Body of pancreas (tissue), 4 donors: Measurements from ENCODE around the gene CXCL6. TPM values are rescaled to one million over a fixed set of nuclear protein-coding genes. Genes with fewer than 3 reads are reported as not detected.

Experiments
- ATAC-seq: fragments of 150-250 bp; one replicate; pipeline ENCODE4 v1.9.1; 2016
- DNase-seq, 4 donors: peaks; one replicate each; pipeline ENCODE4 v3.0.0-alpha.2; 2019
- H3K27ac ChIP-seq, 4 donors: fragments of 200-600 bp; sonication (generic); 1 replicate in 3 of 4; 2 replicates in 1 of 4; pipeline versions ENCODE4 v1.5.1 to v1.6.1; 2016 to 2019; ENCODE audit warnings: mild to moderate bottlenecking in 1 of 4, mixed read lengths in 1 of 4, moderate library complexity in 1 of 4
- H3K27me3 ChIP-seq, 2 donors: fragments of 200-600 bp; sonication (generic); one replicate each; pipeline ENCODE4 v1.6.0; 2016; ENCODE audit warnings: mild to moderate bottlenecking in 1 of 2
- H3K36me3 ChIP-seq, 2 donors: fragments of 200-600 bp; sonication (generic); replicated peaks in 1 of 2; 2 replicates each; pipeline ENCODE4 v1.5.1; 2016; ENCODE audit warnings: low read depth in 2 of 2; ENCODE audit not compliant: insufficient read depth in 1 of 2
- H3K4me1 ChIP-seq: fragments of 200-600 bp; sonication (generic); one replicate; pipeline ENCODE4 v1.6.0; 2016
- H3K4me3 ChIP-seq, 2 donors: fragments of 200-600 bp; sonication (generic); 1 replicate in 1 of 2; 2 replicates in 1 of 2; pipeline ENCODE4 v1.5.1; 2016 to 2019
- H3K9me3 ChIP-seq, 3 donors: fragments of 200-600 bp; sonication (generic); 1 replicate in 2 of 3; 2 replicates in 1 of 3; pipeline ENCODE4 v1.5.1; 2016
- POLR2A ChIP-seq, 3 donors: fragments of 450-650 bp; IDR thresholded peaks; one replicate each; pipeline ENCODE4 v1.6.1; 2016; ENCODE audit warnings: antibody characterized with exemption in 3 of 3, mild to moderate bottlenecking in 2 of 3
- WGBS, 2 donors: methylation state at CpG; one replicate each; pipeline ENCODE4 v1.1.5; 2017; 5-methylcytosine and 5-hydroxymethylcytosine counted together
- intact Hi-C: fragments of 100-400 bp; cut with DNase I; formaldehyde crosslinking; loops from one replicate; pipeline ENCODE4 v1.15.1; 2023
- total RNA-seq, 2 donors: library from RNA; depleted of rRNA; stranded (reverse); fragments of >200 nt; gene quantifications; one replicate each; pipeline ENCODE4 v1.1.0, GENCODE V29; 2016
- TF ChIP-seq, protein P1 (sequence below), 7 experiments: fragments of 450-650 bp in 4 of 7; fragments of 200-600 bp in 3 of 7; sonication (generic) in 3 of 7; IDR thresholded peaks; one replicate each; pipeline ENCODE4 v1.5.1; 2016 to 2019; ENCODE audit warnings: antibody characterized with exemption in 7 of 7

CXCL6 gene
- total RNA-seq, 2 donors from 2014 or later = 2.3 to 10.1 TPM

DNA sequence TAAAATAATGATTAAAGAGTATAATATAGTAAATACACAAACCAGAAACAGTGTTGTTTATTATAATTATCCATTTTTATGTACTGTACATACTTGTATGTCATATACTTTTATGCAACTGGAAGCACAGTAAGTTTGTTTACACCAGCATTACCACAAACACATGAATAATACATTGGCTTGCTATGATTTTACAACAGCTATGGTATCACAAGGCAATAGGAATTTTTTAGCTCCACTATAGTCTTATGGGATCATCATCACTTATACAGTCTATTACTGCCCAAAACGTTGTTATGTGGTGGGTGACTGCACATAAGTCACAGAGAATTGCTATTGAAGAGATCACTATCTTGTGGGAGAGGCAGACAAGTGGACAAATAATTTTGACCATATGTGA lies 14.8 kb downstream of the CXCL6 start:
- no peak for ATAC-seq
- Histone ChIP-seq H3K36me3 (no peaks in the 10 kb centered on the region), H3K27me3 (no peaks in the 10 kb centered on the region), H3K27ac (no peak overlapping the region), H3K4me1 (peaks cover 14% of the 10 kb centered on the region), H3K9me3 (no peaks in the 10 kb centered on the region), H3K4me3 (no peak overlapping the region)
- no peak for TF ChIP-seq POLR2A (IDR thresholded peaks at IDR 0.05)
- TF ChIP-seq, protein P1, sequence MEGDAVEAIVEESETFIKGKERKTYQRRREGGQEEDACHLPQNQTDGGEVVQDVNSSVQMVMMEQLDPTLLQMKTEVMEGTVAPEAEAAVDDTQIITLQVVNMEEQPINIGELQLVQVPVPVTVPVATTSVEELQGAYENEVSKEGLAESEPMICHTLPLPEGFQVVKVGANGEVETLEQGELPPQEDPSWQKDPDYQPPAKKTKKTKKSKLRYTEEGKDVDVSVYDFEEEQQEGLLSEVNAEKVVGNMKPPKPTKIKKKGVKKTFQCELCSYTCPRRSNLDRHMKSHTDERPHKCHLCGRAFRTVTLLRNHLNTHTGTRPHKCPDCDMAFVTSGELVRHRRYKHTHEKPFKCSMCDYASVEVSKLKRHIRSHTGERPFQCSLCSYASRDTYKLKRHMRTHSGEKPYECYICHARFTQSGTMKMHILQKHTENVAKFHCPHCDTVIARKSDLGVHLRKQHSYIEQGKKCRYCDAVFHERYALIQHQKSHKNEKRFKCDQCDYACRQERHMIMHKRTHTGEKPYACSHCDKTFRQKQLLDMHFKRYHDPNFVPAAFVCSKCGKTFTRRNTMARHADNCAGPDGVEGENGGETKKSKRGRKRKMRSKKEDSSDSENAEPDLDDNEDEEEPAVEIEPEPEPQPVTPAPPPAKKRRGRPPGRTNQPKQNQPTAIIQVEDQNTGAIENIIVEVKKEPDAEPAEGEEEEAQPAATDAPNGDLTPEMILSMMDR (IDR thresholded peaks at IDR 0.05) = no peak
- 42 to 48% methylated on average over 1 of the region's 1 CpG for whole genome bisulfite sequencing, 2 donors
- no peak for DNase-seq
- intact Hi-C loops = no loop called here

DNA sequence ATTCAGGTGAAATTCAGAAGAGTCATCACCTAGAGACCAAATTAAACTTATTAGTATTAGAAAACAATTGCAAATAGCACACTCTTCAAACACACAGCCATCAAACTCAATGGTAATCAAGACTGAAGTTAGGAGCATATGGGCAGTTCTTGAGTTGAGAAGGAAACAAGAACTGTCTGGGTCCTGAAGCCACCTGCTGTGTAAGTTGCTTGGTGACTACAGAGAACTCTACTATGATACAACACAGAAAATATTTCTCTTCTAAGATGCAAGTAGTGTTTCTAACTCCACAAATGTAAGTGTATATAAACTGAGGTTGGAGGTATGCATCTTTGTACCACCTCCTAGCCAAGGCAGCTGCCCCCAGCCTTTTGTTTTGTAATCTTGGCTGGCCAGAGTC lies 16.3 kb downstream of the CXCL6 start:
- no peak for ATAC-seq
- Histone ChIP-seq H3K27me3 (no peaks in the 10 kb centered on the region), H3K4me1 (peaks cover 15% of the 10 kb centered on the region), H3K9me3 (no peaks in the 10 kb centered on the region), H3K36me3 (no peaks in the 10 kb centered on the region), H3K27ac (no peak overlapping the region), H3K4me3 (no peak overlapping the region)
- no peak for TF ChIP-seq POLR2A (IDR thresholded peaks at IDR 0.05)
- TF ChIP-seq, protein P1 (IDR thresholded peaks at IDR 0.05) = no peak
- intact Hi-C loops = no loop called here
- no peak for DNase-seq

DNA sequence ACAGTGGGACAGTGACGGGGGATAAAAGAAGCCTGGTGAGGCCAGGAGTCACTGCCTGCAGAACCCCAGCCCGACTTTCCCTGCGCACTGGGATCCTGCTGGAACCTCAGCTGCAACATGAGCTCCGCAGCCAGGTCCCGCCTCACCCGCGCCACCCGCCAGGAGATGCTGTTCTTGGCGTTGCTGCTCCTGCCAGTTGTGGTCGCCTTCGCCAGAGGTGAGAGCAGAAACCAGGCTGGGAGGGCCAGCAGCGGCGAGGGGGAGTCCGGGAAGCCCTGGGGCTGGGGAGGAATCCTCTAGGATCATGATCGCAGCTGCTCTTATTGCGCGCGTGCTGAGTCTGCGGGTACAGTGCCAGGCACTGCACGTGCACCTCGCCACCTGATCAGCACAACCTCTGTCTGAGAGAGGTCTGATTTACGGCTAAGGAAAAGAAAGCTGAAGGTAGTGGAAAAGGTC lies 16.8 kb downstream of the CXCL6 start, which contains the start of gene PF4V1:
Gene PF4V1 (plus strand): TSS at position 51 of the 459 bp plus-strand sequence. CDS start 67 bp downstream, at position 118.
- Histone ChIP-seq H3K36me3 (no peaks in the 10 kb centered on the region), H3K9me3 (no peaks in the 10 kb centered on the region), H3K4me3 (no peak within 1 kb of the TSS), H3K4me1 (peaks cover 15% of the 10 kb centered on the region), H3K27me3 (no peaks in the 10 kb centered on the region), H3K27ac (no peak within 1 kb of the TSS)
- intact Hi-C loops = no loop called here
- no peak for TF ChIP-seq POLR2A (IDR thresholded peaks at IDR 0.05)
- TF ChIP-seq, protein P1 (IDR thresholded peaks at IDR 0.05) = peak in 3 of 7 experiments; percentile 22 to 38 (median 35)
- WGBS, 2 donors = 4 to 23% methylated on average over 10 to 22 of the region's 22 CpGs
- DNase-seq (peak; percentile 32 to 54 (median 38)), ATAC-seq (peak; percentile 54)

DNA sequence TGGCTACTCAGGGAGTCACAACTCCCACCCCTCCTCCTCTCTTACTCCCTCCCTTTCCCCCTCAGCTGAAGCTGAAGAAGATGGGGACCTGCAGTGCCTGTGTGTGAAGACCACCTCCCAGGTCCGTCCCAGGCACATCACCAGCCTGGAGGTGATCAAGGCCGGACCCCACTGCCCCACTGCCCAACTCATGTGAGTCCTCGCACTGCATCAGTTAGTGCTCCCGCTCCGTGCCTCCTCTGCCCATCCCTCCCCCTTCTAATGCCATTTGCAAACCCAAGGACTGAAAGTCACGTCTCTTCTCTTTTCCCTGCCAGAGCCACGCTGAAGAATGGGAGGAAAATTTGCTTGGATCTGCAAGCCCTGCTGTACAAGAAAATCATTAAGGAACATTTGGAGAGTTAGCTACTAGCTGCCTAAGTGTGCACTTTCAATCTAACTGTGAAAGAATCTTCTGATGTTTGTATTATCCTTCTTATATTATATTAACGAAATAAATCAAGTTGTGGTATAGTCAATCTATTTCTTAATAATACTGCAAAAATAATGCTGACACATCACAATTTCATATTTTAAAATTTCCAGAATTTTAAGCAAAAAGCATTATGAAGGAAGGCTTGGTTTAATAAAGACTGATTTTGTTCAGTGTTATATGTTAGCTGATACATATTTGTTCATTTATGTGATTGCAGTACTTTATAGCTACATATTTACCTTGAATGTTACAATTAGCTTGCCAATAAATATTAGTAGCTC lies 17.4 kb downstream of the CXCL6 start:
- no peak for DNase-seq
- 37 to 38% methylated on average over 8 of the region's 8 CpGs for WGBS, 2 donors

More for the DNA sequence above, 17.4 kb downstream of the CXCL6 start:
- Histone ChIP-seq H3K27ac (no peak overlapping the region), H3K4me3 (no peak overlapping the region), H3K9me3 (no peaks in the 10 kb centered on the region), H3K27me3 (no peaks in the 10 kb centered on the region), H3K4me1 (peaks cover 15% of the 10 kb centered on the region), H3K36me3 (no peaks in the 10 kb centered on the region)
- intact Hi-C loops = no loop called here
- TF ChIP-seq, protein P1 (IDR thresholded peaks at IDR 0.05) = no peak
- TF ChIP-seq POLR2A (IDR thresholded peaks at IDR 0.05) = no peak
- no peak for ATAC-seq
